22Rv1 (cell line): ENCODE results near the gene HEMK1.

Experiments
- CTCF ChIP-seq: fragments of 450-650 bp; IDR thresholded peaks from 2 replicates; pipeline ENCODE4 v1.5.1; 2017; ENCODE audit warnings: mild to moderate bottlenecking
- ZFX ChIP-seq: fragments of 450-650 bp; IDR thresholded peaks from 2 replicates; pipeline ENCODE4 v1.6.1; 2017; ENCODE audit warnings: antibody characterized with exemption, borderline replicate concordance

GRCh38 chr3:50545781-50546180 is 23.5 kb upstream of the HEMK1 start:
- TF ChIP-seq ZFX (no peak), CTCF (no peak)
